Chondrocyte (in vitro differentiated cells): ENCODE results near the gene RAP1A. TPM values are rescaled to one million over a fixed set of nuclear protein-coding genes. Genes with fewer than 3 reads are reported as not detected.
A peak's percentile ranks its signal among the peaks of the same experiment; 100 is the strongest.

Experiments
- DNase-seq: peaks from one replicate; pipeline ENCODE4 v3.0.0; 2021; ENCODE audit warnings: mixed read lengths, low spot score
- H3K27ac Mint-ChIP-seq: one replicate; pipeline ENCODE4 v1.8.0; 2021; ENCODE audit warnings: mild to moderate bottlenecking, moderate library complexity, mixed read lengths; ENCODE audit not compliant: unreplicated experiment
- H3K27me3 Mint-ChIP-seq: 2 replicates; pipeline ENCODE4 v1.8.0; 2021; ENCODE audit warnings: low read depth, mixed read lengths
- H3K36me3 Mint-ChIP-seq: 2 replicates; pipeline ENCODE4 v1.8.0; 2021; ENCODE audit warnings: low read depth, mixed read lengths
- H3K4me1 Mint-ChIP-seq: 2 replicates; pipeline ENCODE4 v1.8.0; 2021; ENCODE audit warnings: low read depth, mild to moderate bottlenecking, mixed read lengths
- H3K4me3 Mint-ChIP-seq: one replicate; pipeline ENCODE4 v1.8.0; 2021; ENCODE audit warnings: mild to moderate bottlenecking, moderate library complexity, mixed read lengths; ENCODE audit not compliant: unreplicated experiment
- H3K9me3 Mint-ChIP-seq: 2 replicates; pipeline ENCODE4 v1.8.0; 2021; ENCODE audit warnings: low read depth, mixed read lengths
- total RNA-seq: library from RNA; stranded (reverse); gene quantifications from 3 replicates; pipeline ENCODE4 v1.2.1, GENCODE V29; 2021
- TF ChIP-seq, protein P1 (sequence below): fragments of 200-600 bp; sonication (generic); IDR thresholded peaks from 2 replicates; pipeline ENCODE4 v1.5.0; 2021; ENCODE audit warnings: antibody characterized with exemption, mild to moderate bottlenecking, moderate library complexity

RAP1A gene
- total RNA-seq, 1 donor from 2014 or later = 60.5 TPM

GRCh38 chr1:111656086-111657017 lies 36.8 kb downstream of the RAP1A start:
- Mint-ChIP-seq H3K4me1 (peaks cover 12% of the 10 kb centered on the region), H3K9me3 (no peaks in the 10 kb centered on the region), H3K4me3 (no peak overlapping the region), H3K27ac (peak overlapping the region; percentile 45), H3K36me3 (no peaks in the 10 kb centered on the region), H3K27me3 (no peaks in the 10 kb centered on the region)
- TF ChIP-seq, protein P1, sequence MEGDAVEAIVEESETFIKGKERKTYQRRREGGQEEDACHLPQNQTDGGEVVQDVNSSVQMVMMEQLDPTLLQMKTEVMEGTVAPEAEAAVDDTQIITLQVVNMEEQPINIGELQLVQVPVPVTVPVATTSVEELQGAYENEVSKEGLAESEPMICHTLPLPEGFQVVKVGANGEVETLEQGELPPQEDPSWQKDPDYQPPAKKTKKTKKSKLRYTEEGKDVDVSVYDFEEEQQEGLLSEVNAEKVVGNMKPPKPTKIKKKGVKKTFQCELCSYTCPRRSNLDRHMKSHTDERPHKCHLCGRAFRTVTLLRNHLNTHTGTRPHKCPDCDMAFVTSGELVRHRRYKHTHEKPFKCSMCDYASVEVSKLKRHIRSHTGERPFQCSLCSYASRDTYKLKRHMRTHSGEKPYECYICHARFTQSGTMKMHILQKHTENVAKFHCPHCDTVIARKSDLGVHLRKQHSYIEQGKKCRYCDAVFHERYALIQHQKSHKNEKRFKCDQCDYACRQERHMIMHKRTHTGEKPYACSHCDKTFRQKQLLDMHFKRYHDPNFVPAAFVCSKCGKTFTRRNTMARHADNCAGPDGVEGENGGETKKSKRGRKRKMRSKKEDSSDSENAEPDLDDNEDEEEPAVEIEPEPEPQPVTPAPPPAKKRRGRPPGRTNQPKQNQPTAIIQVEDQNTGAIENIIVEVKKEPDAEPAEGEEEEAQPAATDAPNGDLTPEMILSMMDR = peak; percentile 83
- DNase-seq = no peak

GRCh38 chr1:111658622-111659021 lies 39.0 kb downstream of the RAP1A start:
- no peak for DNase-seq
- TF ChIP-seq, protein P1 = no peak
- no peaks in the 10 kb centered on the region for H3K9me3 Mint-ChIP-seq
- no peaks in the 10 kb centered on the region for H3K36me3 Mint-ChIP-seq
- no peak overlapping the region for H3K27ac Mint-ChIP-seq
- H3K4me3 Mint-ChIP-seq = no peak overlapping the region
- no peaks in the 10 kb centered on the region for H3K27me3 Mint-ChIP-seq
- H3K4me1 Mint-ChIP-seq = peaks cover 12% of the 10 kb centered on the region

DNA sequence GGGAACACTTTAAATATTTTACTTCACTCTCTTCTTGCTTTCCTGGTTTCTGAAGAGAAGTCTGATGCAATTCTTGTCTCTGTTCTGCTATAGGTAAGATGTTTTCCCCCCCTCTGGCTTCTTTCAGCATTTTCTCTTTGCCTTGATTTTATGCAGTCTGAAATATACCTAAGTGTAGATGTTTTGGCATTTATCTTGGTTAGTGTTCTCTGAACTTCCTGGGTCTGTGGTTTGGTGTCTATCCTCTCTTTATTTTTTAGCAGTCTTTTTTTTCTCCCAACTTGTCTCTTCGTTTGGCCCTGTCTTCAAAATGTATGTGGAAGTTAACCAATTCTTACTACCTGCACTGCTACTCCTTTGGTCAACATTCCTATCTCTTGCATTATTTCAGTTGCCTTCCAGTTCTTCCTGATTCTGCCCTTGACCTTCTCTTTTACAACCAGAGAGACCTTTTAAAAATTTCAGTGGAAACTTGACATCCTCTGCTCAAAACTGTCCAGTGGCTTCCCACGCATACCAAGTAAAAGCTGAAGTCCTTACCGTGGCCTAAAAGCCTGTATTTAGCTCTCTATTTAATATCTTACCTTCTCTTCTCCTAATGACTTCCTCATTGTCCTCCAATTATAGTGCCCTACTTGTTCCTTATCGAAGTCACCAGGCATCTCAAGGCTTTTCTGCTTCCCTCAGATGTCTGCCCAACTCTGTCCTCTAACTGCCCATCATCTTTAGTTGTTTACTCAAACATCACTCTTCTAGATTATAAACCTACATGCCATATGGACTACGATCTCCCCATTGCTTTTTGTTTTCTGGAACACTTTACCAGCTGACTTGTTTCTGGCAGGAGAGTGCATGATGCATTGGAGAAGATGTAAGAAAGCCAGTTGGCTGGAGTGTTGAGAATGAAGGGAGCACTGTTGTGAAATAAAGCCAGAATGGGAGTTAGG lies 40.9 kb downstream of the RAP1A start:
- H3K27me3 Mint-ChIP-seq = no peaks in the 10 kb centered on the region
- H3K4me1 Mint-ChIP-seq = peaks cover 24% of the 10 kb centered on the region
- no peak for DNase-seq
- H3K27ac Mint-ChIP-seq = no peak overlapping the region
- no peaks in the 10 kb centered on the region for H3K9me3 Mint-ChIP-seq
- H3K36me3 Mint-ChIP-seq = no peaks in the 10 kb centered on the region
- TF ChIP-seq, protein P1 = no peak
- H3K4me3 Mint-ChIP-seq = no peak overlapping the region

DNA sequence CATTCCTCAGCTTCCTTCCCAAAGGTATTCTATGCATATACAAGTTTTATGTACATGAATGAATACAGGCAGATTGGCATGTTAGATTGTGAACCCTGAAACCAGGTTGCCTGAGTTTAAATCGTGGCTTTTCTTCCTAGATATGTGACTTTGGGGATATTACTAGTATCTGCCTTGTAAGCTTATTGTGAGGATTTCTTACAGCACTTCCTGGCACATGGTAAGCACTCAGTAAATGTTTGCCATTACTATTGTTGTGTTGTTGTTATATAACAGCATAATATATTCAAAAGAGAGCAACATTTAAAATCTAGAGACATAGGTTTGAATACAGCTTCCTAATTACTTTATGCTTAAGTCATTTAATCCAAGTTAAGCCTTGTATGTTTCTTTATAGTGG lies 45.1 kb downstream of the RAP1A start:
- Mint-ChIP-seq H3K27me3 (no peaks in the 10 kb centered on the region), H3K4me3 (no peak overlapping the region), H3K9me3 (no peaks in the 10 kb centered on the region), H3K36me3 (peaks cover 2% of the 10 kb centered on the region), H3K27ac (no peak overlapping the region), H3K4me1 (peaks cover 27% of the 10 kb centered on the region)
- TF ChIP-seq, protein P1 = no peak
- no peak for DNase-seq

DNA sequence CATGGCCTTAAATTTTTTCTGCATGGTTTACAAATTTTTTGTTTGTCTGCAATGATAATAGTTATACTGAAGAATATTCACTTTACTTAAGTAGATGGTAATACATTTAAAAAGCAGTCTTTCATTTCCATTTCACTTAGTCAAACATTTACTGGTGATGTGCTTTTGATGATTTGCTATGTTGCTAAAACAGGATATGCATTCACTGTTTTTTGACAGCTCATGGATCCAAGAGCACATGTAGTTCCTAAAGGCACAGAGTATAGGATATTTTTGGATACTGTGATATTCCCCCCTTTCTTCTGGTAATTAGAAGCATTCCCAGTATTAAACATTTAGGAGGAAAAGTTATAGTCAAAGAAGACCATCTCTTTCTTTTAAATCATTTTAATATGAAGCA lies 45.9 kb downstream of the RAP1A start:
- Mint-ChIP-seq H3K36me3 (peaks cover 2% of the 10 kb centered on the region), H3K9me3 (no peaks in the 10 kb centered on the region), H3K4me3 (no peak overlapping the region), H3K27me3 (no peaks in the 10 kb centered on the region), H3K4me1 (peaks cover 30% of the 10 kb centered on the region), H3K27ac (no peak overlapping the region)
- TF ChIP-seq, protein P1 = no peak
- no peak for DNase-seq
